ENCODE results near the gene PNCK.
A peak's percentile ranks its signal among the peaks of the same experiment; 100 is the strongest.
"Not testable (repeated sequence)": the region's sequence is repeated elsewhere in the genome, so short reads cannot be mapped to it uniquely, and the experiment has no call there.

PNCK gene

DNA sequence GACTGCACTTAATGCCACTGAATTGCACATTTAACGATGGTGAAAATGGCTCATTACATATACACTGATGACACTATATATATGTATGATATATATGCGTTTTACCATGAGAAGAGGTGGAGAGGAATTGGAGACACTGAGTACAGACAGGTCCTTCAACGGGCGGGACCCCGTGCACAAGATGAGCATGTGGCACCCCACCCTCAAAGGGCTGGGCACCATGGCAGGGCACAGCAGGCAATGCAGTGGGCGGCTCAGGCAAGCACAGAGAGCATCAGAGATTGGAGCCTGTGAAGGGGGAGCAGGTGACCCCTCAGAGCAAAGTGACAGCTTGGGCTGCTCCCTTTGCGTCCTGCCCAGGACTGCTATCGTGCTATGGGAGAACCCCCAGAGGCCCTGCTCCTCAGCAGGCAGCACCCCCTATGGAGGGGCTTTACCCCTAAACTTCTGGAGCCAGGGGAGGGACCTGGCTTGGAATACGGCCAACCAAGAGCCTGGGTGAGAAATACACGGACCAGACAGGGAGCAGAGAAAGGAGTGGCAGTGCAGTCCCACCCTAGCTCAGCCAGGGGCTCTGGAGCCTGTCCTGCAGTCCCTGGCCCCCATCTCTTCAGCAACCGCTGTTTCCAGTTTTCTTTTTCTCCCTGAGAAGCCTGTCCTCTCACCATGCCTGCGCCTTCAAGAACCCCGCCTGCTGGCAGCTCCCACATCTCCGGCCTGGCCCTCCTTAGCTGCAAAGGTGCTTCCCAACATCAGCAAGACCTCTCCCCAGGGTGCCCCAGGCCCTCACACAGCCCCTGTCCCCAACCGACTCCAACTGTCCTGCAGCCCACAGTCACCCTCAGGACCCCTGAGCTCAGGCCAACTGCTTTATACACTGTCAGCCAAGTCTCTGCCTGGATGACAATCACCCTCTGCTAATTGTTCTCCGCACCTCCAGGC is 24.6 kb upstream of the PNCK start:
- no peak for DNase-seq

DNA sequence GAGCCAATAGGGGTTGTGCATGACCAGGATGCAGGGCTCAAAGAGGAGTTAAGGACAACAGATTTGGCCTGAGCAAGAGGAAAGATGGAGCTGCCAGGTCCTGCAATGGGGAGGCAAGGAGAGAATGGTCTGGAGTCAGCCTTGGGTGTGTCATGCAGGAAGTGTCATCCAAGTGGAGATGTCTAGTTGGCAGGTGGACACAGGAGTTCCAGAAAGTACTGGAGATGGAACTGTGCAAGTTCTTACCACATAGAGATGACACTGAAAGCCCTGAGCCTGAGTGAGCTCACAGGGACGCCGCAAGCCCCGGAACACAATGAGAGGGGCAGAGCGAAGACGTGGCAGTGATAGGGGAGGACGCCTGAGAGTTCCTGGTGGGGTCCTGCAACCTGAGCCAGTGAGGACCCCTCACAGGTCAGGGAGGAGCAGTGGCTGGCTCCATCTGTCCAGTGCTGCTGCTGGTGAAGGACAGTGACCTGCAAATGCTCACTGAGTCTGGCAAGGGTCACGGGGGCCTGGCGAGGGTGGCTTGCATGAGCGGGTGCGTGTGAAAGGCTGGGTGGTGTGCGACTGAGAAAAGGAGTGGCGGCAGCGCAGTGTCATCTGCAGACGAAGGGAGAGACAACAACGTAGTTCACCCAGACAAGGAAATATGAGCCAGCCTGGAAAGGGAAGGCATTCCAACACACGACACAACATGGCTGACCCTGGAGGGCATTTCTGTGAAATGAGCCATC is 23.5 kb upstream of the PNCK start:
- DNase-seq: not testable (repeated sequence)

DNA sequence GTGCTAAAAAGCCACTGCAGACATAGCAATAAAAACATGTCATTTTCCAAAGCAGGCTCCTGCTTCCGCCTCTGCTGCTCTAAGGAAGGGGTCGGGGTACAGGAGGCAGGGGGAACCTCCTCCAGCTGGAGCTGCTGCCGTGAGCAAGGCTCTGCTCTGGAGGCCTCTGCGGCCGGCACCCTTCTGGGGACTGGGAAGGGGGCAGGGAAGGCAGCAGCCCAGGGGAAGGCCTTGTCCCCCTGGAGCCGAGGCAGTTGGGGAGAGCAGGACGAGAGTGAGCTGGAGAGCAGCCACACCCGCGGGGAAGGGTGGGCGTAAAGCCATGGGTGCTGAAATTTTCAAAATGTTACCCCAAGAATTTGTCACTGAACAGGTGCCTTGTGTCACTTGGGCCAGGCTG is 22.9 kb upstream of the PNCK start:
- DNase-seq: not testable (repeated sequence)

DNA sequence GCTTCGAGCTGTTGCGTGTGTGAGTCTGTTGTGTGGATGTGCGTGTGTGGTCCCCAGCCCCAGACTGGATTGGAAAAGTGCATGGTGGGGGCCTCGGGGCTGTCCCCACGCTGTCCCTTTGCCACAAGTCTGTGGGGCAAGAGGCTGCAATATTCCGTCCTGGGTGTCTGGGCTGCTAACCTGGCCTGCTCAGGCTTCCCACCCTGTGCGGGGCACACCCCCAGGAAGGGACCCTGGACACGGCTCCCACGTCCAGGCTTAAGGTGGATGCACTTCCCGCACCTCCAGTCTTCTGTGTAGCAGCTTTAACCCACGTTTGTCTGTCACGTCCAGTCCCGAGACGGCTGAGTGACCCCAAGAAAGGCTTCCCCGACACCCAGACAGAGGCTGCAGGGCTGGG is 22.5 kb upstream of the PNCK start:
- DNase-seq: no peak

DNA sequence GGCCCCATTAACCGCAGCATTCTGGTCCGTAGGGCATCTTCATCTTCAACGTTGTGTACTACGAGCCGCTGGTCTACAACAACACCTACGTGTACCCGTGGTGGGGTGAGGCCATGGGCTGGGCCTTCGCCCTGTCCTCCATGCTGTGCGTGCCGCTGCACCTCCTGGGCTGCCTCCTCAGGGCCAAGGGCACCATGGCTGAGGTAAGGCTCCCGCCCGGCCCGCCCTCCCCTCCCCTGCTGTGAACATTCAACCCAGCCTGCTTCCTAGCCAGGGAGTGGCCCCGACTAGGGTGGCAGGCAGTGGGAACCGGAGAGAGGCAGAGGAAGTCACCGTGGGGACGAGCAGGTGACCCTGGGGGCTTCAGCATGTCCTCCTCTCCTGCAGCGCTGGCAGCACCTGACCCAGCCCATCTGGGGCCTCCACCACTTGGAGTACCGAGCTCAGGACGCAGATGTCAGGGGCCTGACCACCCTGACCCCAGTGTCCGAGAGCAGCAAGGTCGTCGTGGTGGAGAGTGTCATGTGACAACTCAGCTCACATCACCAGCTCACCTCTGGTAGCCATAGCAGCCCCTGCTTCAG is 21.2 kb upstream of the PNCK start:
- no peak for DNase-seq

DNA sequence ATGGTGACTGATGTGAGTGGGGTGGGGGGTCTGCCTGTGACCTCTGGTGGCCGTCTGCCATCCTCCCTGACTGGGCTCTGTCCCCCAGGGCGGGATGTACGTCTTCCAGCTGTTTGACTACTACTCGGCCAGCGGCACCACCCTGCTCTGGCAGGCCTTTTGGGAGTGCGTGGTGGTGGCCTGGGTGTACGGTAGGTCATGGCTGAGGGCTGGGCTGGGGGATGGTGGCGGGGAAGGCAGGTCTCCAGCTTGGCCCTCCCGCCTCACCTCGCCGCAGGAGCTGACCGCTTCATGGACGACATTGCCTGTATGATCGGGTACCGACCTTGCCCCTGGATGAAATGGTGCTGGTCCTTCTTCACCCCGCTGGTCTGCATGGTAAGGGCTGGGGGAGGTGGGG is 20.6 kb upstream of the PNCK start:
- not testable (repeated sequence) for DNase-seq

DNA sequence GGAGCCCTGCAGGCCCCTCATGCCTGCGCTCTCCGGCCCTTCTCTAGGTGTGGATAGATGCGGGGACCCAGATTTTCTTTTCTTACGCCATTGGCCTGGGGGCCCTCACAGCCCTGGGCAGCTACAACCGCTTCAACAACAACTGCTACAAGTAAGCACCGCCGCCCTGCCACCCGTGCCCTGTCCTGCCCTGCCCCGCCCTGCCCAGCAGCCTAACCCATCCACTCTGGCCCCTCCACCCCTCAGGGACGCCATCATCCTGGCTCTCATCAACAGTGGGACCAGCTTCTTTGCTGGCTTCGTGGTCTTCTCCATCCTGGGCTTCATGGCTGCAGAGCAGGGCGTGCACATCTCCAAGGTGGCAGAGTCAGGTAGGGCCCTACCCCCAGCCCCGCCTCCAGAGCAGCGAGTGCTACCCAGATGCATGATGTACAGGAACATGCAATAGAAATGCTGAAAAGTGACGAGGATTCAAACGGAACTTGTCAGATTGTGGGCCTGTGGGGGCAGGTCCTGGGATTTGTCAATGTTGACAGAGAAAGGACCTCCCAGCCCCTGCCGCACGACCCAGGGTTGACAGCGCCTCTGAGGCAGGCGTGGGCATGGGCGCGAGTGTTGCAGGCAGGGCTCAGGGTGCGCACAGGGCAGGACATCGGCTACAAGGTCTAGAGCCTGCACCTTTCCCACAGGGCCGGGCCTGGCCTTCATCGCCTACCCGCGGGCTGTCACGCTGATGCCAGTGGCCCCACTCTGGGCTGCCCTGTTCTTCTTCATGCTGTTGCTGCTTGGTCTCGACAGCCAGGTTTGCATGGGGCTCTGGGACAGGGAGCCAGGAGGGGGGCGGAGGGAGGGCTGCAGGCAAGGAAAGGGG is 19.8 kb upstream of the PNCK start:
- no peak for DNase-seq

DNA sequence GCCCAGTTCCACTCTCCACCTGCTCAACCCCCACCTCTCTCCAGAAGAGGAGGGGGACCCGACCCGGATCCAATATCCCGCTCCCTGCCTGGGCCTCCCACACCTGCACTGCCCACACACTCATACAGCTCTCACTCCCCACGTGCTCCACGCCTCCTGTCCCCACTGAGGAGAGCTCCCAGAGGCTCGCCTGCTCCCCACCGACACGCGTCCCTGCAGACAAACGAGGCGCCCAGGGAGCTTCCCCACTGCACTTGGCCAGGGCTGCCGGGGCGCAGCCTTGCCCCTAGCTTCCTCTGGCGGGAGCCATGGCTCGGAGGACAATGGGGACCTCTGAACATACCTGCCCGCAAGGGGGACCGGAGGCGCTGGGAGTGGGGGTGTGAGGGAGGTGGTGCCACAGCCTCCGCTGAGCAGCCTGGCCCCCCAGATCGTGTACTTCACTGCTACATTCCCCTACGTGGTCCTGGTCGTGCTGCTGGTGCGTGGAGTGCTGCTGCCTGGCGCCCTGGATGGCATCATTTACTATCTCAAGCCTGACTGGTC is 19.1 kb upstream of the PNCK start:
- no peak for DNase-seq

DNA sequence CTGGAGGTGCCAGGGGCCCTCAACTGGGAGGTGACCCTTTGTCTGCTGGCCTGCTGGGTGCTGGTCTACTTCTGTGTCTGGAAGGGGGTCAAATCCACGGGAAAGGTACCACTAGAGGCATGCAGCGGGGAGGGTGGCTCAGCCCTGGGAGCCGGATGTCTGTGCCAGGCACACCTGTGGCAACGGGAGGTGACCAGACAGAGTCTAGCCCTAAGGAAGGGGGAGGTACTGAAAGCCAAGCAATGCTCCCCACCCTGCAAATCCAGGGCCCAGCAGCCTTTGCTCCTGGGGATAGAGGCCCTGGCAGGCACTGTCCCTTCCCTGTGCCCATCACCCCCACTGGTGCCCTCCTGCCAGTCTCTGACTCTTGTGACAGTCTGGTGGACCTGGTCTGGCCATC is 18.4 kb upstream of the PNCK start:
- DNase-seq: no peak

DNA sequence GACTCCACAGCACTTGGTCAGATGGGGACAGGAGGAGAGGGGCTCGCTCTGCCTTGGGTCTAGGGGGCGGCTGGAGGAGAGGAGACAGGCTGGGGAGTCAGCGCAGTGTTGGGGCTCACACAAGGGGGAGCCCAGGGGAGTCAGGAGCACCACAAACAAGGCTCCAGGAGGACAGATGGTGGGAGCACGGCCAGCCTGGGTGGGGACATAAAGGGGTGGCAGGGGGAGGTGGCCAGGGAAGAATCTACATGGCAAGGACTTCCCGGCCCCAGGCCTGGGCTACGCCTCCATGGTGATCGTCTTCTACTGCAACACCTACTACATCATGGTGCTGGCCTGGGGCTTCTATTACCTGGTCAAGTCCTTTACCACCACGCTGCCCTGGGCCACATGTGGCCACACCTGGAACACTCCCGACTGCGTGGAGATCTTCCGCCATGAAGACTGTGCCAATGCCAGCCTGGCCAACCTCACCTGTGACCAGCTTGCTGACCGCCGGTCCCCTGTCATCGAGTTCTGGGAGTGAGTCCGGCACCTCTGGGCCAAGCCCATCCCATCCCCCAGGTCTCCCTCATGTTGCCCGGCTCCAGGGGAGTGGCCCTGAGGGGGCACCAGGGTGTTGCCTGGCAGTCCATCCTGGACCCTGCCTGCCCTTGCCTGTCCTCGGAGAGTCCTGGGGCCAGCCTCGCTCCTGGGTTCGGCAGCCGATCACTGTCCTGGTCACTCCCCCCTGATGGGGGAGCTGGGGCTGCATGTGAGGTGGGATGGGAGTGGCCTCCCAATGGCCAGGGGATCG is 17.6 kb upstream of the PNCK start:
- not testable (repeated sequence) for DNase-seq

DNA sequence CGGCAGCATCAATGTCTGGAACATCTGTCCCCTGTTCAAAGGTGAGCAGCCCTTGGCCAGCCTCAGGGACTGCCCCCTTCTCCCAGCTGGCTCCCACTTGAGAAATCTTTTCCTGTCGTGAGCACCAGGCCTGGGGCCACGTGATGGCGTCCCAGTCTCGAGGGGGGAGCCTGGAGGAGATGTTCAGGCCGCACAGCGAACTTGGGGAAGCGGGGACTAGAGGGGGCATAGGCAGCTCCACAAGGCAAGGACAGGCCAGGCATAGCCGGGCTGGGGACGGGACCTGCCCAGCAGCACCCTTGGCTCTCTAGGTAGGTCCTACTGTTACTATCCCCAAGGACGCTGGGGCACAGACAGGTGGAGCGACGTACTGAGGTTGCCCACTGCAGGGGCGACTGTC is 16.9 kb upstream of the PNCK start:
- no peak for DNase-seq

DNA sequence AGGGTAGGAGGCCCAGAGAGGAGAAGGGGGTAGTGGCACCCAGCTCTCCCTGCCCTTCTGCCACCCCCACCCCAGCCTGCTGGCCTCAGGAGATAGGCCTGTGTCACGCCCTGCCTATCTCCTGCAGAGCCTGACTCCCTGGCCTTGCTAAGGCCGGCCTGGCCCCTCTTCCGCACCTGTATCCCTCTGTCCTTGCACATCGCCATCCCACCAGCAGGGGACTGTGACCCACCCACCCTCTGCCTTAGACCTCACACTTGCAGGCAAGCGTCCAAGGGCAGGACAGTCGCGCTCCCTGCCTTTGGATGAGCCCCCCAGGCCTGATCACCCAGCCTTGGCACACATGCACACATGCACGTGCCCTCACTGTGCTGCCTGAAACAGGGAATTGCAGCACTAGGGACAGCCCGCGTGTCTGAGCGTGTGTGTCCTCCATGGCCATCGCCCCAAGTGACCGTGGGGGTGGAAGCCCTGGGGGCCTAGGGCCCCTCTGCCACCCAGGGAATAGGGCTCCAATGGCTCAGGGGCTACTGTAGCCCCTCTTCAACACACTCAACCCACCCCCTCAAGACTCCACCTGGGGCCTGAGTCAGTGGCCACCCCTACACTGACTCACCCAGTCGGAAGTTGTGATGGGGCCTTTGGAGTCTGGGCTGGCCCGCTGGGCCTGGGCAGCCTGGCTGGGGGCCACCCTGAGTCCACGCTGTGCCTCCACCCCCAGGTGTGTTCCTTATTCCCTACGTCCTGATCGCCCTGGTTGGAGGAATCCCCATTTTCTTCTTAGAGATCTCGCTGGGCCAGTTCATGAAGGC is 16.2 kb upstream of the PNCK start:
- no peak for DNase-seq

DNA sequence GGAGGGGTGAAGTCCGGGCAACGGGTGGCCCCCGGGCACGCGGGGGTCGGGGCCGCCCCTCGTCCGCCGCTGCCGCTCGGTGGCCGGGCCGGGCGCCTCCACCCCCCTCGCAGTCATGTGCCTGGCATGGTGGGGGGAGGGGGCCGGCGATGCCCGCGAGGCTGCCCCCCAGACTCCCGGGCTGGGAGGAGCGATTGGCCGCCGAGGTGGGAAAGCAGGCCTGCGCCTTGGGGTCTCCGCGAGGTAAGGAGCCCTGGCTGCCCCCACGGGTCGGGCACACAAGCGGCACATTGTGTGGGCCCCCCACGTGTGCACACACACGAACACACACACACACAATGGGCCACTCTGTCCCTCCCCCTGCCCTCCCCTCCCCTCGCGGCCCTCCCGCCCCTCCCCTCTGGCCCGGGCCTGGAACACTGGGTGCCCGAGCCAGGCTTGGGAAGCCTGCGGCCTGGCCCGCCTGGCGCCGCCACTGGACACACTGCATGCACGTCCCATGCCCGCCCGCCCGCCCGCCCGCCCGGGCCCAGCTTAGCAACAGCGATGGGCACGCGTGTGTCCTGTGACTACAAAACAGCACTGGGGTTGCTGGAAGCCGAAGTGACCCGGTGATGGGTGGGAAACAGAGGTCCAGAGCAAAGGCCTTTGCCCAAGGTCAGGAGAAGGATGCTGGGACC is 15.4 kb upstream of the PNCK start:
- DNase-seq: peak; percentile 23

DNA sequence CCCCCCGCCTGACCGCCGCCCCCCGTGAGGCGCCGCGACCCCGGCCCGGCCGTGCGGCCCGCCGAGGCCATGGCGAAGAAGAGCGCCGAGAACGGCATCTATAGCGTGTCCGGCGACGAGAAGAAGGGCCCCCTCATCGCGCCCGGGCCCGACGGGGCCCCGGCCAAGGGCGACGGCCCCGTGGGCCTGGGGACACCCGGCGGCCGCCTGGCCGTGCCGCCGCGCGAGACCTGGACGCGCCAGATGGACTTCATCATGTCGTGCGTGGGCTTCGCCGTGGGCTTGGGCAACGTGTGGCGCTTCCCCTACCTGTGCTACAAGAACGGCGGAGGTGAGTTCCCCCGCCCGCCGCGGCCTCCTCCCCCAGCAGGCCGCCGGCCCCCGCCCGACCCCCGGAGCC is 14.9 kb upstream of the PNCK start:
- DNase-seq: no peak

DNA sequence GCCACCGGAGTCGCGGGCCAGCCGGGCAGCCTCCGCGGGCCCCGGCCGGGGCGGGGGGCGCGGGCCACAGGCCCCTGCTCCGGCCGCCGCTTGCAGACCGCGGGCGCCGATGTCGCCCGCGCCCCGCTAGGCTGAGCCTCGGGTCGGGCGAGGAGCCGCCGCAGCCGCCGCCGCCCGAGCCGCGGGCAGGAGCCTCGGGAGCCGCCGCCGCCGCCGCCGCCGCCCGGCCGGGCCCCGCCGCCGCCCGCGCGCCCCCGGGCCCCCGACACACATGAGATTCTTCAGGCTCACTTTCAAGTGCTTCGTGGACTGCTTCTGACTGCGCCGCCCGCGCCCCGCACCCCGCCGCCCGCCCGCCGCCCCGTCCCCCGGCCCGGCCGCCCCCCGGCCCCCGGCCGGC is 14.5 kb upstream of the PNCK start:
- no peak for DNase-seq

DNA sequence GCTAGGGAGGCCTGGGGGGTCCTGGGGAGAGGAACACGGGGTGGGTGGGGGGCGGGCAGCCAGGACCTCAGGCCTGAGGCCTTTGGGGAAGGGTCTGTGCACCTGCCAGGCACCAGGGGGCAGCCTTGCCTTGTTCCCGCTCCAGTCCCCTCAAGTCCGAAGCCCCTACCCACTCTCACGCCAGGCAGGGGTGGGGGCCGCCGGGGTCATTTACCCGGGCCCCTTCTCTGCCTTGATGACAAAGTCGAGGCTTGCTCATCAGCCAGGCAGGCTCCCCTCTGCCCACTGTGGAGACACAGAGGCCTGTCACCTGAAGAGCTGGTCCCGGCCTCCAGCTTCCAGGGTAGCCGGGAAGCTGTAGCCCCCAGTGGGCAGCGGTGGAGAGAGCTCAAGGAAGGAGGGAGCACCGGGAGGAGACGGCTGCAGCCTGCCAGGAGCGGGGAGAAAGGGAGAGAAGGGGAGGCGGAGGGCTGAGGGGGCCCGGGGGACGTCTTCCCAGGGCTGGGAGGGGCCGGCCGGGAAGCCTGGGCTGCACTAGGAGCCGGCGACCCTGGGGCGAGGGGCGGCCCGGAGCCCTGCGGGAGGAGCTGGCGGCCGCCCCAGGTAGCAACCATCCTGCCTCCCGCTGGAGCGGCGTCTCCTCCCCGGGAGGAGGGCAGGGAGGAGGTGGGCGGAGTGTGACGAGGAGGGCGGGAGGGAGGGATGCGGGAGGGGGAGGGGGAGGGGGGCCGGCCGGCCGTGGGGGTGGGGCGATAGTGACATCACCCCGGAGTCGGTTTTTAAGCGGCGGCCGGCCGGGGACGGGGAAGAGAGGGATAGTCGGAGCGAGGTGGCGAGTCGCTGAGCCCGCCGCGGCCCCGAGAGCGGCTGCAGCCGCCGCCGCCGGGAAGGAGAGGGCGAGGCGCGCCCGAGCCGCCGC is 13.8 kb upstream of the PNCK start, which contains the start of gene SLC6A8:
Gene SLC6A8, plus strand, starts transcription at position 806 of the 919 bp plus-strand sequence. CDS start 649 bp downstream, outside the sequence.
- DNase-seq: peak; percentile 65

DNA sequence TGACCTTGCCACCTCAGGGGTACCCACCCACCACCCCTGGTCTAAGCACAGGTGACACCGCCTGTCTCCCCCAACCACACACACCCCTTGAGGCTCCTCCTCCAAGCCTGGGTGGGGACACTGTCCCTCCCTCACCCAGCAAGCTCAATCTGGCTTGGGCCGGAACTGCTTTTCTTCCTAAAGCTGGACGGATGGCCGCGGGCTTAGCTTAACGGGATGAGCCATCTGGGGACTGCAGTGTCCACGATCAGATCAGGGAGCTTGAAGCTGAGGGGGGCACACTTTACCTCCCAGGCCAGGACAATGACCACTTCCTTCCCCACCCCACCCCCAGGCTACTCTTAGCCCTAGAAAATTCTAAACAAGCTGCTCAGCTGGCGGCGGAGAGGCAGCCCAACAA is 13.1 kb upstream of the PNCK start:
- no peak for DNase-seq

Data from fibroblast of skin of back (primary cell).